ENCODE results near the gene OTOS.

DNA sequence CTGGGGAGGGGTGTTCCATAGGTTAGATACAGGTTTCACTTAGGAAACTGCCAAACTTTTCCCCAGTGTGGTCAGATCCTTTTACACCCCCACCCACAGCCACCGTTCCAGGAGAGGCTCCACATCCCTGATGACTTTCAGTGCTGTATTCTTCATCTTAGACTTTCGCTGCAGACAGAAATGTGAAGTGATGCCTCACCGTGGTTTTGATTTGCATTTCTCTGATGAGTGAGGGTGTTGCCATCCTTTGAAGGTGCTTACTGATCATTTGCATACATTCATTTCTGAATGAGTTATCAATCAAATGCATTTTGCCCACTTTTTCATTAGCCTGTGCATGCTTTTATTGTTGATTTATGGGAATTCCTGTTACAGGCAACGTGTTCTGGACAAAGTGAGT, 19.3 kb downstream of the OTOS start:
- TF ChIP-seq, protein P1, sequence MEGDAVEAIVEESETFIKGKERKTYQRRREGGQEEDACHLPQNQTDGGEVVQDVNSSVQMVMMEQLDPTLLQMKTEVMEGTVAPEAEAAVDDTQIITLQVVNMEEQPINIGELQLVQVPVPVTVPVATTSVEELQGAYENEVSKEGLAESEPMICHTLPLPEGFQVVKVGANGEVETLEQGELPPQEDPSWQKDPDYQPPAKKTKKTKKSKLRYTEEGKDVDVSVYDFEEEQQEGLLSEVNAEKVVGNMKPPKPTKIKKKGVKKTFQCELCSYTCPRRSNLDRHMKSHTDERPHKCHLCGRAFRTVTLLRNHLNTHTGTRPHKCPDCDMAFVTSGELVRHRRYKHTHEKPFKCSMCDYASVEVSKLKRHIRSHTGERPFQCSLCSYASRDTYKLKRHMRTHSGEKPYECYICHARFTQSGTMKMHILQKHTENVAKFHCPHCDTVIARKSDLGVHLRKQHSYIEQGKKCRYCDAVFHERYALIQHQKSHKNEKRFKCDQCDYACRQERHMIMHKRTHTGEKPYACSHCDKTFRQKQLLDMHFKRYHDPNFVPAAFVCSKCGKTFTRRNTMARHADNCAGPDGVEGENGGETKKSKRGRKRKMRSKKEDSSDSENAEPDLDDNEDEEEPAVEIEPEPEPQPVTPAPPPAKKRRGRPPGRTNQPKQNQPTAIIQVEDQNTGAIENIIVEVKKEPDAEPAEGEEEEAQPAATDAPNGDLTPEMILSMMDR (conservative IDR thresholded peaks at IDR 0.05 in 1 of 2, IDR thresholded peaks at IDR 0.05 in 1 of 2; ENCODE audit: extremely low read depth in 1 of 2, insufficient read depth in 1 of 2, low read depth in 1 of 2, low read length in 2 of 2): no peak
- TF ChIP-seq EZH2 (IDR thresholded peaks at IDR 0.05; ENCODE audit: borderline replicate concordance, low read length): no peak

Data from mammary epithelial cell (primary cell).